GM18873 (cell line): Measurements from ENCODE around the gene EIF4E3.

Experiments
- ATAC-seq: cut with Tn5 transposase; IDR thresholded peaks from one replicate; pipeline ENCODE4 v1.9.1; 2021; ENCODE audit warnings: mild to moderate bottlenecking, moderate library complexity, moderate number of reproducible peaks; ENCODE audit not compliant: unreplicated experiment, low FRiP score

The EIF4E3 gene

GRCh38 chr3:71652781-71653413 lies 72.3 kb downstream of the EIF4E3 start:
- ATAC-seq = no peak

- ATAC-seq = no peak
These were observed 73.6 kb downstream of the EIF4E3 start for GRCh38 chr3:71651625-71652024.

GRCh38 chr3:71650372-71650771 lies 74.8 kb downstream of the EIF4E3 start:
- no peak for ATAC-seq

GRCh38 chr3:71649757-71650156 lies 75.4 kb downstream of the EIF4E3 start:
- no peak for ATAC-seq

- ATAC-seq = no peak
These were observed 77.5 kb downstream of the EIF4E3 start for GRCh38 chr3:71647751-71648150.

GRCh38 chr3:71646971-71647370 lies 78.2 kb downstream of the EIF4E3 start:
- ATAC-seq = no peak

- no peak for ATAC-seq
These were observed 80.1 kb downstream of the EIF4E3 start for GRCh38 chr3:71645140-71645539.

GRCh38 chr3:71641674-71642073 lies 83.5 kb downstream of the EIF4E3 start:
- no peak for ATAC-seq

GRCh38 chr3:71640331-71640983 lies 84.7 kb downstream of the EIF4E3 start:
- ATAC-seq = no peak

GRCh38 chr3:71636482-71636881 lies 88.7 kb downstream of the EIF4E3 start:
- ATAC-seq = no peak

GRCh38 chr3:71636001-71636400 lies 89.2 kb downstream of the EIF4E3 start:
- no peak for ATAC-seq

GRCh38 chr3:71634671-71635070 lies 90.5 kb downstream of the EIF4E3 start:
- no peak for ATAC-seq

- no peak for ATAC-seq
These were observed 95.5 kb downstream of the EIF4E3 start for GRCh38 chr3:71629711-71630110.

- ATAC-seq = no peak
These were observed 95.9 kb downstream of the EIF4E3 start for GRCh38 chr3:71629289-71629688.

- ATAC-seq = no peak
These were observed 96.7 kb downstream of the EIF4E3 start for GRCh38 chr3:71628522-71628921.

- ATAC-seq = no peak
These were observed 99.5 kb downstream of the EIF4E3 start for GRCh38 chr3:71625676-71626075.
